ENCODE results near the gene ABL1. TPM values are rescaled to one million over a fixed set of nuclear protein-coding genes. Genes with fewer than 3 reads are reported as not detected.

ABL1 gene
- total RNA-seq, 1 experiment from 2014 or later, result 83.6 TPM

DNA sequence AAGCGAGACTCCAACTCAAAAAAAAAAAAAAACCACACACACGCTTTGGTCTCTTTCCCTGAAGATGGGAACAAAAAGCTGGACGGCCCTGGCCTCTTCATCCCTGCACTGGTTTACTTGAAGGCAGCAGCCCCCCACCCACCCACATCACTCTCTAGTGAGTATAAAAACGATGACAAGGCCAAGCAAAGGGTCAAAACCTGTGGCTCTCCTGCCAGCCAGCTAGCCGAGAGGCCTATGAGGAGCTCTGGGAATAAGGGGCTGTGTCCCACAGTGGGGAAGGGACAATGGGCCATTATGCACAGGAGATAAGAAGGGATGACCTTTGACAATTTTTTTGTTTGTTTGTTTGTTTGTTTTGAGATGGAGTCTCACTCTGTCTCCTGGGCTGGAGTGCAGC, 48.4 kb downstream of the ABL1 start:
- H3K23ac ChIP-seq (ENCODE audit: insufficient read length, low read depth, low read length), result no peak overlapping the region
- no CpG with 5 or more reads among the region's 5 CpGs for WGBS (ENCODE audit: extremely low coverage, insufficient read length, low lambda C conversion rate)
- no peak overlapping the region for H3K14ac ChIP-seq (ENCODE audit: insufficient read depth, low read length)
- H2BK12ac ChIP-seq (ENCODE audit: insufficient read length, low read depth, low read length), result no peak overlapping the region
- H3T11ph ChIP-seq (ENCODE audit: low read length), result no peak overlapping the region
- no peak overlapping the region for H3K18ac ChIP-seq (ENCODE audit: insufficient read length, low read depth, low read length)
- H3K27ac ChIP-seq (ENCODE audit: insufficient read length, low read depth, low read length), result no peak overlapping the region
- H3K56ac ChIP-seq (ENCODE audit: insufficient read length, low read depth, low read length), result no peak overlapping the region
- no peak overlapping the region for H2AFZ ChIP-seq (ENCODE audit: low read length)
- H3K27me3 ChIP-seq (ENCODE audit: insufficient read depth, low read length), result no peaks in the 10 kb centered on the region
- H3K23me2 ChIP-seq (ENCODE audit: insufficient read length, low read depth, low read length, poor library complexity, severe bottlenecking), result no peaks in the 10 kb centered on the region
- TF ChIP-seq, protein P1, sequence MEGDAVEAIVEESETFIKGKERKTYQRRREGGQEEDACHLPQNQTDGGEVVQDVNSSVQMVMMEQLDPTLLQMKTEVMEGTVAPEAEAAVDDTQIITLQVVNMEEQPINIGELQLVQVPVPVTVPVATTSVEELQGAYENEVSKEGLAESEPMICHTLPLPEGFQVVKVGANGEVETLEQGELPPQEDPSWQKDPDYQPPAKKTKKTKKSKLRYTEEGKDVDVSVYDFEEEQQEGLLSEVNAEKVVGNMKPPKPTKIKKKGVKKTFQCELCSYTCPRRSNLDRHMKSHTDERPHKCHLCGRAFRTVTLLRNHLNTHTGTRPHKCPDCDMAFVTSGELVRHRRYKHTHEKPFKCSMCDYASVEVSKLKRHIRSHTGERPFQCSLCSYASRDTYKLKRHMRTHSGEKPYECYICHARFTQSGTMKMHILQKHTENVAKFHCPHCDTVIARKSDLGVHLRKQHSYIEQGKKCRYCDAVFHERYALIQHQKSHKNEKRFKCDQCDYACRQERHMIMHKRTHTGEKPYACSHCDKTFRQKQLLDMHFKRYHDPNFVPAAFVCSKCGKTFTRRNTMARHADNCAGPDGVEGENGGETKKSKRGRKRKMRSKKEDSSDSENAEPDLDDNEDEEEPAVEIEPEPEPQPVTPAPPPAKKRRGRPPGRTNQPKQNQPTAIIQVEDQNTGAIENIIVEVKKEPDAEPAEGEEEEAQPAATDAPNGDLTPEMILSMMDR (conservative IDR thresholded peaks at IDR 0.05), result no peak
- no peak overlapping the region for H3K9ac ChIP-seq (ENCODE audit: extremely low read depth, insufficient read length, low read length)
- Mint-ChIP-seq H3K4me1 (peaks cover 3 to 5% of the 10 kb centered on the region in 2 experiments; a peak in 3 of 4 replicates), H3K4me3 (no peak overlapping the region), H3K27ac (peak overlapping the region in 2 of 3 experiments; percentile 76 to 87; a peak in 3 of 7 replicates), H3K9me3 (no peaks in the 10 kb centered on the region), H3K27me3 (ENCODE audit: low read depth) (no peaks in the 10 kb centered on the region), H3K36me3 (ENCODE audit: insufficient read depth in 1 of 3, low read depth in 3 of 3) (peaks cover 50 to 88% (median 86%) of the 10 kb centered on the region in 3 experiments)
- no peak overlapping the region for H2BK15ac ChIP-seq (ENCODE audit: low read depth, low read length)
- no peaks in the 10 kb centered on the region for H3K79me2 ChIP-seq (ENCODE audit: insufficient read depth, low read length)
- H2BK120ac ChIP-seq (ENCODE audit: low read depth, low read length, poor library complexity, severe bottlenecking), result no peak overlapping the region
- H3K9me3 ChIP-seq (ENCODE audit: control insufficient read depth, low read depth, low read length), result no peaks in the 10 kb centered on the region
- H2BK20ac ChIP-seq (ENCODE audit: low read depth, low read length, poor library complexity, severe bottlenecking), result no peak overlapping the region
- H2BK5ac ChIP-seq (ENCODE audit: insufficient read length, low read length), result no peak overlapping the region
- no peak overlapping the region for H4K5ac ChIP-seq (ENCODE audit: insufficient read length, low read depth, low read length)
- no peak for DNase-seq
- no peak overlapping the region for H2AK5ac ChIP-seq (ENCODE audit: insufficient read length, low read length)
- peaks cover 2% of the 10 kb centered on the region for H4K20me1 ChIP-seq (ENCODE audit: control insufficient read depth, insufficient read depth, insufficient read length)
- H4K8ac ChIP-seq (replicated peaks; ENCODE audit: insufficient read length, low read depth, low read length), result no peak overlapping the region
- no peak overlapping the region for H4K91ac ChIP-seq (ENCODE audit: insufficient read length, low read depth, low read length)
- no peak overlapping the region for H3K4me2 ChIP-seq (ENCODE audit: insufficient read depth, insufficient read length, low read length)
- no peaks in the 10 kb centered on the region for H3K4me1 ChIP-seq (ENCODE audit: insufficient read depth, low read length)
- H3K4ac ChIP-seq (ENCODE audit: low read depth, low read length), result no peak overlapping the region
- no peaks in the 10 kb centered on the region for H3K79me1 ChIP-seq (ENCODE audit: insufficient read depth, low read depth, low read length, poor library complexity, severe bottlenecking)
